Testis (tissue), 2 donors: ENCODE results near the gene ZBTB46.

Experiments used
- POLR2A ChIP-seq: fragments of 450-650 bp; IDR thresholded peaks from one replicate; pipeline ENCODE4 v1.6.1; 2017; ENCODE audit warnings: antibody characterized with exemption, mild to moderate bottlenecking, moderate library complexity
- TF ChIP-seq, protein P1 (sequence below), 3 experiments: fragments of 450-650 bp in 2 of 3; fragments of 200-600 bp in 1 of 3; sonication (generic) in 1 of 3; IDR thresholded peaks; one replicate each; pipeline ENCODE4 v1.5.1; 2016 to 2019; ENCODE audit warnings: antibody characterized with exemption in 3 of 3, mild to moderate bottlenecking in 2 of 3, moderate library complexity in 1 of 3

DNA sequence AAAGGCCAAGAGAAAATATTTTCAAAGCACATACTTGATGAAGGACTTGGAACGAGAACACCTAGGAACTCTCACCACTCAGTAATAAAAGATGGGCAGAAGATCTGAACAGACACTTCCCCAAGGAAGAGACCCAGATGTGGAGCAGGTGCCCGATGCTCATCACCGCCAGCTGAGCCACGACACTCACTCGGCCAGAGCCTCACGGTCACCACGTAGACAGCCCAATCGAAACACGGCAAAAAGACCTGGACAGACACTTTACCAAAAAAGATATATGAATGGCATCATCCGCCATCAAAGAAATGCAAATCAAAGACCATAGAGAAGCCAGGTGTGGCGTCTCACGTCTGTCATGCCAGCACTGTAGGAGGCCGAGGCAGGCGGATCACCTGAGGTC, 49.9 kb downstream of the ZBTB46 start:
- TF ChIP-seq, protein P1, sequence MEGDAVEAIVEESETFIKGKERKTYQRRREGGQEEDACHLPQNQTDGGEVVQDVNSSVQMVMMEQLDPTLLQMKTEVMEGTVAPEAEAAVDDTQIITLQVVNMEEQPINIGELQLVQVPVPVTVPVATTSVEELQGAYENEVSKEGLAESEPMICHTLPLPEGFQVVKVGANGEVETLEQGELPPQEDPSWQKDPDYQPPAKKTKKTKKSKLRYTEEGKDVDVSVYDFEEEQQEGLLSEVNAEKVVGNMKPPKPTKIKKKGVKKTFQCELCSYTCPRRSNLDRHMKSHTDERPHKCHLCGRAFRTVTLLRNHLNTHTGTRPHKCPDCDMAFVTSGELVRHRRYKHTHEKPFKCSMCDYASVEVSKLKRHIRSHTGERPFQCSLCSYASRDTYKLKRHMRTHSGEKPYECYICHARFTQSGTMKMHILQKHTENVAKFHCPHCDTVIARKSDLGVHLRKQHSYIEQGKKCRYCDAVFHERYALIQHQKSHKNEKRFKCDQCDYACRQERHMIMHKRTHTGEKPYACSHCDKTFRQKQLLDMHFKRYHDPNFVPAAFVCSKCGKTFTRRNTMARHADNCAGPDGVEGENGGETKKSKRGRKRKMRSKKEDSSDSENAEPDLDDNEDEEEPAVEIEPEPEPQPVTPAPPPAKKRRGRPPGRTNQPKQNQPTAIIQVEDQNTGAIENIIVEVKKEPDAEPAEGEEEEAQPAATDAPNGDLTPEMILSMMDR (IDR thresholded peaks at IDR 0.05) = no peak
- no peak for TF ChIP-seq POLR2A
